ENCODE data around the gene B9D1. TPM values are rescaled to one million over a fixed set of nuclear protein-coding genes. Genes with fewer than 3 reads are reported as not detected.

B9D1 gene
- total RNA-seq, 1 experiment from 2014 or later: 28.1 TPM

- peak; percentile 3 for DNase-seq (ENCODE audit: low spot score)
Measured at GRCh38 chr17:19304209-19304608, 58.3 kb downstream of the B9D1 start.

- DNase-seq (ENCODE audit: low spot score): no peak
Measured at GRCh38 chr17:19303367-19303776, 59.2 kb downstream of the B9D1 start.

- no peak for DNase-seq (ENCODE audit: low spot score)
Measured at GRCh38 chr17:19302791-19303331, 59.7 kb downstream of the B9D1 start.

- DNase-seq (ENCODE audit: low spot score): no peak
Measured at GRCh38 chr17:19301973-19302372, 60.5 kb downstream of the B9D1 start.

GRCh38 chr17:19301274-19301951 is 61.1 kb downstream of the B9D1 start:
- no peak for DNase-seq (ENCODE audit: low spot score)

GRCh38 chr17:19299866-19300265 is 62.7 kb downstream of the B9D1 start:
- no peak for DNase-seq (ENCODE audit: low spot score)

GRCh38 chr17:19299214-19299747 is 63.2 kb downstream of the B9D1 start:
- DNase-seq (ENCODE audit: low spot score): no peak

- no peak for DNase-seq (ENCODE audit: low spot score)
Measured at GRCh38 chr17:19298569-19299213, 63.8 kb downstream of the B9D1 start.

- DNase-seq (ENCODE audit: low spot score): no peak
Measured at GRCh38 chr17:19296786-19297778, 65.4 kb downstream of the B9D1 start.

- no peak for DNase-seq (ENCODE audit: low spot score)
Measured at GRCh38 chr17:19295473-19296135, 66.9 kb downstream of the B9D1 start.

- no peak for DNase-seq (ENCODE audit: low spot score)
Measured at GRCh38 chr17:19294443-19294842, 68.1 kb downstream of the B9D1 start.

Small RNAs within 50 kb of the gene (small RNA-seq; reads per million reads assigned to genes)
- 0.36 reads per million for gene MIR1180

Other genes starting within 250 kb of the B9D1 start
- not detected in 2 replicates for gene GRAPL, start 235.1 kb downstream of the B9D1 start, total RNA-seq (2014; rRNA removed; shearing (Covaris generic))
- gene EPN2, start 125.4 kb downstream of the B9D1 start, total RNA-seq (2014; rRNA removed; shearing (Covaris generic)): 16.8 and 18.1 TPM in 2 replicates
- gene MAPK7, start 15.8 kb upstream of the B9D1 start, total RNA-seq (2014; rRNA removed; shearing (Covaris generic)): 5.6 and 6.4 TPM in 2 replicates
- not detected in 2 replicates for gene MFAP4, start 24.5 kb upstream of the B9D1 start, total RNA-seq (2014; rRNA removed; shearing (Covaris generic))
- gene RNF112, start 48.5 kb upstream of the B9D1 start, total RNA-seq (2014; rRNA removed; shearing (Covaris generic)): not detected in 2 replicates
- gene SLC47A1, start 171.1 kb upstream of the B9D1 start, total RNA-seq (2014; rRNA removed; shearing (Covaris generic)): not detected in 2 replicates

All from HT-29 (cell line).